Lung (tissue), 12 donors: ENCODE results near the gene AMN. TPM values are rescaled to one million over a fixed set of nuclear protein-coding genes. Genes with fewer than 3 reads are reported as not detected.
A peak's percentile ranks its signal among the peaks of the same experiment; 100 is the strongest.

Source experiments
- ATAC-seq: fragments of 200-7000 bp; cut with Tn5 transposase; one replicate; pipeline ENCODE4 v1.9.1; 2020; ENCODE audit warnings: moderate number of reproducible peaks; ENCODE audit not compliant: insufficient read depth, low FRiP score
- DNase-seq, 3 donors: peaks; one replicate each; pipeline ENCODE4 v3.0.0-alpha.2; 2013 to 2017
- H3K27ac ChIP-seq, 2 donors: one replicate each; pipeline ENCODE4 v1.5.1; 2013; ENCODE audit warnings: mild to moderate bottlenecking in 2 of 2, moderate library complexity in 2 of 2, control low read depth in 1 of 2, inconsistent platforms in 1 of 2, low read depth in 1 of 2, low read length in 1 of 2
- H3K27me3 ChIP-seq, 3 donors: one replicate each; pipeline ENCODE4 v1.5.1; 2013; ENCODE audit warnings: low read length in 2 of 3; ENCODE audit not compliant: control insufficient read depth in 3 of 3, insufficient read depth in 3 of 3
- H3K36me3 ChIP-seq, 4 donors: one replicate each; pipeline ENCODE4 v1.5.1; 2013; ENCODE audit warnings: low read length in 4 of 4, mild to moderate bottlenecking in 1 of 4, moderate library complexity in 1 of 4; ENCODE audit not compliant: control insufficient read depth in 4 of 4, insufficient read depth in 4 of 4
- H3K4me1 ChIP-seq, 5 donors: one replicate each; pipeline ENCODE4 v1.5.1; 2013; ENCODE audit warnings: low read length in 5 of 5, mild to moderate bottlenecking in 2 of 5, moderate library complexity in 1 of 5; ENCODE audit not compliant: control insufficient read depth in 5 of 5, insufficient read depth in 5 of 5
- H3K4me3 ChIP-seq: one replicate; pipeline ENCODE4 v1.5.1; 2013; ENCODE audit warnings: mild to moderate bottlenecking, control low read depth, moderate library complexity
- H3K9ac ChIP-seq, 2 donors: one replicate each; pipeline ENCODE4 v1.5.1; 2013; ENCODE audit warnings: low read length in 2 of 2, control low read depth in 1 of 2; ENCODE audit not compliant: insufficient read depth in 1 of 2
- H3K9me3 ChIP-seq, 4 donors: one replicate each; pipeline ENCODE4 v1.5.1; 2013; ENCODE audit warnings: low read length in 3 of 4, mild to moderate bottlenecking in 1 of 4, moderate library complexity in 1 of 4; ENCODE audit not compliant: control insufficient read depth in 4 of 4, insufficient read depth in 3 of 4
- CTCF ChIP-seq: IDR thresholded peaks from 2 replicates; pipeline ENCODE4 v1.5.1; 2012; ENCODE audit warnings: mild to moderate bottlenecking; ENCODE audit errors: control extremely low read depth, extremely low read depth
- WGBS, 2 donors: extraction: QIAGEN DNeasy Blood & Tissue Kit; methylation state at CpG; one replicate each; pipeline ENCODE4 v1.1.7; 2013; 5-methylcytosine and 5-hydroxymethylcytosine counted together
- polyA plus RNA-seq, 2 donors: library from polyadenylated mRNA; stranded (reverse); fragments of 200-250 nt; gene quantifications; one replicate each; pipeline ENCODE4 v1.2.1, GENCODE V29; 2013
- total RNA-seq, 2 donors: library from RNA; depleted of rRNA in 1 of 2; stranded (reverse); fragments of >200 nt in 1 of 2; gene quantifications; one replicate each; pipeline ENCODE4 v1.2.1, GENCODE V29; 2014 to 2021
- donor health status: control.
- donor health status: control.
- donor health status: Bipolar disorder and iron deficiency.
- donor health status: healthy.
- donor health status: DM: yes; HTN: yes; CAD: no.

The AMN gene
- total and polyA plus RNA-seq, 4 donors, result 0.94 to 24.7 (median 12.6) TPM

- DNase-seq, result peak; percentile 44 to 55 (median 47)
- H3K4me3 ChIP-seq, result no peak overlapping the region
- H3K4me1 ChIP-seq, result no peaks in the 10 kb centered on the region
- H3K27ac ChIP-seq, result no peak overlapping the region
- H3K27me3 ChIP-seq, result peaks cover 0 to 18% (median 8%) of the 10 kb centered on the region in 3 donors
- ATAC-seq, result no peak
- TF ChIP-seq CTCF, result peak; percentile 5
- 39 to 46% methylated on average over 12 of the region's 12 CpGs for WGBS, 2 donors
- H3K9ac ChIP-seq, result no peak overlapping the region
- H3K9me3 ChIP-seq, result peaks cover 0 to 7% (median 0%) of the 10 kb centered on the region in 4 donors
- H3K36me3 ChIP-seq, result no peaks in the 10 kb centered on the region
Measured at GRCh38 chr14:102917469-102918211, 4.8 kb upstream of the AMN start.

GRCh38 chr14:102918438-102918837, 4.0 kb upstream of the AMN start:
- DNase-seq (no peak), ATAC-seq (no peak)
- Histone ChIP-seq H3K27ac (no peak overlapping the region), H3K4me1 (peaks cover 0 to 6% (median 5%) of the 10 kb centered on the region in 5 donors), H3K9ac (no peak overlapping the region), H3K36me3 (no peaks in the 10 kb centered on the region), H3K9me3 (peaks cover 0 to 7% (median 0%) of the 10 kb centered on the region in 4 donors), H3K27me3 (peaks cover 0 to 26% (median 13%) of the 10 kb centered on the region in 3 donors), H3K4me3 (no peak overlapping the region)
- 55 to 60% methylated on average over 2 of the region's 2 CpGs for WGBS, 2 donors
- no peak for TF ChIP-seq CTCF

GRCh38 chr14:102920273-102920997, 2.0 kb upstream of the AMN start:
- WGBS, 2 donors, result 97% methylated on average over 5 of the region's 5 CpGs
- H3K27ac ChIP-seq, result no peak overlapping the region
- no peak overlapping the region for H3K9ac ChIP-seq
- DNase-seq (no peak), ATAC-seq (no peak)
- TF ChIP-seq CTCF, result no peak
- H3K4me1 ChIP-seq, result peaks cover 0 to 18% (median 5%) of the 10 kb centered on the region in 5 donors
- H3K36me3 ChIP-seq, result no peaks in the 10 kb centered on the region
- H3K27me3 ChIP-seq, result peaks cover 0 to 43% (median 26%) of the 10 kb centered on the region in 3 donors
- peaks cover 0 to 7% (median 0%) of the 10 kb centered on the region in 4 donors for H3K9me3 ChIP-seq
- no peak overlapping the region for H3K4me3 ChIP-seq
